Neural progenitor cell (in vitro differentiated cells): Measurements from ENCODE around the gene CYP2D6. TPM values are rescaled to one million over a fixed set of nuclear protein-coding genes. Genes with fewer than 3 reads are reported as not detected.
A peak's percentile ranks its signal among the peaks of the same experiment; 100 is the strongest.
"Not testable (repeated sequence)": the region's sequence is repeated elsewhere in the genome, so short reads cannot be mapped to it uniquely, and the experiment has no call there.

Experiments
- DNase-seq: peaks from one replicate; pipeline ENCODE4 v3.0.0-alpha.2; 2016; ENCODE audit warnings: low spot score
- H2AFZ ChIP-seq: fragments of 200-600 bp; sonication (generic); replicated peaks from 2 replicates; pipeline ENCODE4 v1.6.1; 2016; ENCODE audit warnings: antibody characterized with exemption
- H3F3A ChIP-seq: fragments of 200-600 bp; sonication (generic); 2 replicates; pipeline ENCODE4 v1.6.1; 2016; ENCODE audit warnings: antibody characterized with exemption, low read depth
- H3K27ac ChIP-seq: fragments of 200-600 bp; sonication (generic); 2 replicates; pipeline ENCODE4 v1.5.1; 2016; ENCODE audit warnings: mild to moderate bottlenecking
- H3K27me3 ChIP-seq: fragments of 200-600 bp; sonication (generic); 2 replicates; pipeline ENCODE4 v1.6.1; 2016; ENCODE audit warnings: mild to moderate bottlenecking, moderate library complexity
- H3K36me3 ChIP-seq: fragments of 200-600 bp; sonication (generic); 2 replicates; pipeline ENCODE4 v1.5.1; 2016
- H3K4me1 ChIP-seq: fragments of 200-600 bp; sonication (generic); 2 replicates; pipeline ENCODE4 v1.6.1; 2016; ENCODE audit warnings: mixed run types
- H3K4me2 ChIP-seq: fragments of 200-600 bp; sonication (generic); 2 replicates; pipeline ENCODE4 v1.6.1; 2016
- H3K4me3 ChIP-seq: fragments of 200-600 bp; sonication (generic); 2 replicates; pipeline ENCODE4 v1.5.1; 2016
- H3K79me2 ChIP-seq: fragments of 200-600 bp; sonication (generic); 2 replicates; pipeline ENCODE4 v1.6.1; 2016; ENCODE audit warnings: low read depth
- H3K9ac ChIP-seq: fragments of 200-600 bp; sonication (generic); 2 replicates; pipeline ENCODE4 v1.6.1; 2016
- H3K9me3 ChIP-seq: fragments of 200-600 bp; sonication (generic); 2 replicates; pipeline ENCODE4 v1.5.1; 2016; ENCODE audit warnings: low read depth
- H4K20me1 ChIP-seq: fragments of 200-600 bp; sonication (generic); 2 replicates; pipeline ENCODE4 v1.6.1; 2016; ENCODE audit warnings: low read depth
- H3K27ac Mint-ChIP-seq: 3 replicates; pipeline ENCODE4 v1.8.0; 2021; ENCODE audit warnings: mixed read lengths
- H3K27me3 Mint-ChIP-seq: 2 replicates; pipeline ENCODE4 v1.8.0; 2022; ENCODE audit warnings: low read depth, mild to moderate bottlenecking, inconsistent platforms, moderate library complexity, mixed read lengths; ENCODE audit not compliant: insufficient read depth
- H3K36me3 Mint-ChIP-seq: 3 replicates; pipeline ENCODE4 v1.8.0; 2021; ENCODE audit warnings: mixed read lengths
- H3K4me1 Mint-ChIP-seq: 3 replicates; pipeline ENCODE4 v1.8.0; 2021; ENCODE audit warnings: mixed read lengths
- H3K4me3 Mint-ChIP-seq: 3 replicates; pipeline ENCODE4 v1.8.0; 2021; ENCODE audit warnings: mild to moderate bottlenecking, moderate library complexity, mixed read lengths
- H3K9me3 Mint-ChIP-seq: 3 replicates; pipeline ENCODE4 v1.8.0; 2020; ENCODE audit warnings: mixed read lengths
- EZH2 ChIP-seq: fragments of 200-600 bp; sonication (generic); IDR thresholded peaks from 2 replicates; pipeline ENCODE4 v1.6.1; 2017; ENCODE audit warnings: antibody characterized with exemption, mild to moderate bottlenecking, moderate library complexity
- EZH2phosphoT487 ChIP-seq: fragments of 200-600 bp; sonication (generic); IDR thresholded peaks from 2 replicates; pipeline ENCODE4 v1.6.1; 2017; ENCODE audit warnings: antibody characterized with exemption
- total RNA-seq: library from RNA; depleted of rRNA; stranded (reverse); fragments of >200 nt; gene quantifications from 2 replicates; pipeline ENCODE4 v1.2.3, GENCODE V29; 2015; ENCODE audit warnings: low replicate concordance
- TF ChIP-seq, protein P1 (sequence below): fragments of 200-600 bp; sonication (generic); IDR thresholded peaks from 2 replicates; pipeline ENCODE4 v1.5.1; 2017; ENCODE audit warnings: antibody characterized with exemption, mild to moderate bottlenecking

The CYP2D6 gene
- total RNA-seq, 1 donor from 2014 or later, result 0.24 TPM

GRCh38 chr22:42142771-42143461 is 12.3 kb upstream of the CYP2D6 start:
- Histone ChIP-seq H3K27me3 (no peaks in the 10 kb centered on the region), H3K9ac (no peak overlapping the region), H3K4me1 (no peaks in the 10 kb centered on the region), H3F3A (no peaks in the 10 kb centered on the region), H3K36me3 (no peaks in the 10 kb centered on the region), H4K20me1 (no peaks in the 10 kb centered on the region), H2AFZ (no peak overlapping the region), H3K27ac (no peak overlapping the region), H3K4me3 (no peak overlapping the region), H3K9me3 (no peaks in the 10 kb centered on the region), H3K4me2 (no peak overlapping the region), H3K79me2 (no peaks in the 10 kb centered on the region)
- no peak overlapping the region for H3K4me3 Mint-ChIP-seq
- no peaks in the 10 kb centered on the region for H3K4me1 Mint-ChIP-seq
- H3K36me3 Mint-ChIP-seq, result peaks cover 4% of the 10 kb centered on the region
- TF ChIP-seq, protein P1, sequence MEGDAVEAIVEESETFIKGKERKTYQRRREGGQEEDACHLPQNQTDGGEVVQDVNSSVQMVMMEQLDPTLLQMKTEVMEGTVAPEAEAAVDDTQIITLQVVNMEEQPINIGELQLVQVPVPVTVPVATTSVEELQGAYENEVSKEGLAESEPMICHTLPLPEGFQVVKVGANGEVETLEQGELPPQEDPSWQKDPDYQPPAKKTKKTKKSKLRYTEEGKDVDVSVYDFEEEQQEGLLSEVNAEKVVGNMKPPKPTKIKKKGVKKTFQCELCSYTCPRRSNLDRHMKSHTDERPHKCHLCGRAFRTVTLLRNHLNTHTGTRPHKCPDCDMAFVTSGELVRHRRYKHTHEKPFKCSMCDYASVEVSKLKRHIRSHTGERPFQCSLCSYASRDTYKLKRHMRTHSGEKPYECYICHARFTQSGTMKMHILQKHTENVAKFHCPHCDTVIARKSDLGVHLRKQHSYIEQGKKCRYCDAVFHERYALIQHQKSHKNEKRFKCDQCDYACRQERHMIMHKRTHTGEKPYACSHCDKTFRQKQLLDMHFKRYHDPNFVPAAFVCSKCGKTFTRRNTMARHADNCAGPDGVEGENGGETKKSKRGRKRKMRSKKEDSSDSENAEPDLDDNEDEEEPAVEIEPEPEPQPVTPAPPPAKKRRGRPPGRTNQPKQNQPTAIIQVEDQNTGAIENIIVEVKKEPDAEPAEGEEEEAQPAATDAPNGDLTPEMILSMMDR, result no peak
- no peak for TF ChIP-seq EZH2
- TF ChIP-seq EZH2phosphoT487, result no peak
- H3K9me3 Mint-ChIP-seq, result no peaks in the 10 kb centered on the region
- no peak overlapping the region for H3K27ac Mint-ChIP-seq
- no peak for DNase-seq
- H3K27me3 Mint-ChIP-seq, result peaks cover 6% of the 10 kb centered on the region

DNA sequence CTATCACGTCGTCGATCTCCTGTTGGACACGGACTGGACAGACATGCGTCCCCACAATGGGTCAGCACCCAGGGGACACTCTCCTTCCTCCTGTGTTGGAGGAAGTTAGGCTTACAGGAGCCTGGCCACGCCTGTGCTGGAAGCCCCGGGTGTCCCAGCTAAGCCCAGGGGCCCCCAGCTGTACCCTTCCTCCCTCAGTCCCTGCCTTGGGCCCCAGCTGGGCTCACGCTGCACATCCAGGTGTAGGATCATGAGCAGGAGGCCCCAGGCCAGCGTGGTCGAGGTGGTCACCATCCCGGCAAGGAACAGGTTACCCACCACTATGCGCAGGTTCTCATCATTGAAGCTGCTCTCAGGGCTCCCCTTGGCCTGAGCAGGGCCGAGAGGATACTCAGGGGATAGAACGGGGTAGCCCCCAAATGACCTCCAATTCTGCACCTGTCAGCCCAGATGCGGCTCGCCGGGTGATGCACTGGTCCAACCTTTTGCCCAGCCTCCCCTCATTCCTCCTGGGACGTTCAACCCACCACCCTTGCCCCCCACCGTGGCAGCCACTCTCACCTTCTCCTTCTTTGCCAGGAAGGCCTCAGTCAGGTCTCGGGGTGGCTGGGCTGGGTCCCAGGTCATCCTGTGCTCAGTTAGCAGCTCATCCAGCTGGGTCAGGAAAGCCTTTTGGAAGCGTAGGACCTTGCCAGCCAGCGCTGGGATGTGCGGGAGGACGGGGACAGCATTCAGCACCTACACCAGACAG is 10.9 kb upstream of the CYP2D6 start:
- not testable (repeated sequence) for H3K27me3 Mint-ChIP-seq

GRCh38 chr22:42140153-42140552 is 9.5 kb upstream of the CYP2D6 start:
- H3K79me2 ChIP-seq, H3K4me3 Mint-ChIP-seq, H3F3A ChIP-seq, H4K20me1 ChIP-seq, H3K36me3 ChIP-seq, H3K4me2 ChIP-seq, H3K27me3 ChIP-seq, H3K4me1 Mint-ChIP-seq, H3K9me3 Mint-ChIP-seq, H3K27ac Mint-ChIP-seq, H3K27ac ChIP-seq, H3K9ac ChIP-seq, H3K4me1 ChIP-seq, H3K4me3 ChIP-seq, H3K27me3 Mint-ChIP-seq, H2AFZ ChIP-seq, H3K36me3 Mint-ChIP-seq, DNase-seq, H3K9me3 ChIP-seq: not testable (repeated sequence)

More for the DNA sequence above, 10.9 kb upstream of the CYP2D6 start:
- H3K27me3 ChIP-seq, H3K27ac ChIP-seq, H3K79me2 ChIP-seq, H4K20me1 ChIP-seq, H3K9me3 ChIP-seq, H3F3A ChIP-seq, H3K36me3 Mint-ChIP-seq, H3K36me3 ChIP-seq, H2AFZ ChIP-seq, H3K9ac ChIP-seq, H3K4me1 Mint-ChIP-seq, H3K9me3 Mint-ChIP-seq, H3K4me2 ChIP-seq, H3K4me3 Mint-ChIP-seq, H3K4me1 ChIP-seq, H3K4me3 ChIP-seq, DNase-seq: not testable (repeated sequence)
- peak overlapping the region; percentile 46 for H3K27ac Mint-ChIP-seq

GRCh38 chr22:42139508-42139907 is 8.9 kb upstream of the CYP2D6 start:
- H3K4me2 ChIP-seq, H3K27ac Mint-ChIP-seq, H3K9me3 ChIP-seq, H3K4me3 Mint-ChIP-seq, H3K36me3 Mint-ChIP-seq, H3F3A ChIP-seq, H3K4me1 Mint-ChIP-seq, H2AFZ ChIP-seq, H3K27ac ChIP-seq, DNase-seq, H3K4me1 ChIP-seq, H3K27me3 ChIP-seq, H3K9ac ChIP-seq, H3K27me3 Mint-ChIP-seq, H3K79me2 ChIP-seq, H3K36me3 ChIP-seq, H4K20me1 ChIP-seq, H3K4me3 ChIP-seq, H3K9me3 Mint-ChIP-seq: not testable (repeated sequence)
